Stimulated activated CD8-positive, alpha-beta memory T cell treated with anti-CD3 and anti-CD28 coated beads, Interleukin-15, amount 100 ng/mL, for 48 hours (primary cell): Measurements from ENCODE around the gene SULT1A2.
A peak's percentile ranks its signal among the peaks of the same experiment; 100 is the strongest.
"Not testable (repeated sequence)": the region's sequence is repeated elsewhere in the genome, so short reads cannot be mapped to it uniquely, and the experiment has no call there.

Source experiments
- DNase-seq, 2 donors: peaks; one replicate each; pipeline ENCODE4 v3.0.0-alpha.2; 2020; ENCODE audit warnings: low read depth in 2 of 2

SULT1A2 gene

GRCh38 chr16:28596840-28597691 lies at the start of gene SULT1A2:
SULT1A2 (minus strand) TSS chr16:28597050; CDS start chr16:28595930, 1,120 bp downstream.
- no peak for DNase-seq

- not testable (repeated sequence) for DNase-seq
Observed at GRCh38 chr16:28639959-28640358, 43.1 kb upstream of the SULT1A2 start.

- not testable (repeated sequence) for DNase-seq
Observed at GRCh38 chr16:28638359-28638758, 41.5 kb upstream of the SULT1A2 start.

- not testable (repeated sequence) for DNase-seq
Observed at GRCh38 chr16:28637765-28638164, 40.9 kb upstream of the SULT1A2 start, which contains the start of gene NPIPB8. NPIPB8 (plus strand) TSS chr16:28638065; CDS start chr16:28638361, 296 bp downstream.

GRCh38 chr16:28636093-28636823 lies 39.4 kb upstream of the SULT1A2 start:
- DNase-seq = not testable (repeated sequence)

- DNase-seq = not testable (repeated sequence)
Observed at GRCh38 chr16:28630905-28631304, 34.1 kb upstream of the SULT1A2 start.

- peak; percentile 60 to 61 for DNase-seq
Observed at GRCh38 chr16:28623172-28623711, 26.4 kb upstream of the SULT1A2 start.

GRCh38 chr16:28622532-28623171 lies 25.8 kb upstream of the SULT1A2 start:
- DNase-seq = not testable (repeated sequence)

GRCh38 chr16:28621481-28622155 lies 24.8 kb upstream of the SULT1A2 start:
- no peak for DNase-seq

- DNase-seq = not testable (repeated sequence)
Observed at GRCh38 chr16:28620316-28620715, 23.5 kb upstream of the SULT1A2 start.

GRCh38 chr16:28617874-28618273 lies 21.0 kb upstream of the SULT1A2 start:
- DNase-seq = no peak

- no peak for DNase-seq
Observed at GRCh38 chr16:28616636-28617035, 19.8 kb upstream of the SULT1A2 start.

GRCh38 chr16:28616224-28616577 lies 19.4 kb upstream of the SULT1A2 start:
- not testable (repeated sequence) for DNase-seq

GRCh38 chr16:28615486-28616223 lies 18.8 kb upstream of the SULT1A2 start:
- DNase-seq = not testable (repeated sequence)

GRCh38 chr16:28614561-28614960 lies 17.7 kb upstream of the SULT1A2 start:
- DNase-seq = not testable (repeated sequence)

- DNase-seq = not testable (repeated sequence)
Observed at GRCh38 chr16:28613912-28614311, 17.1 kb upstream of the SULT1A2 start.

- DNase-seq = not testable (repeated sequence)
Observed at GRCh38 chr16:28612359-28613280, 15.8 kb upstream of the SULT1A2 start.

- DNase-seq = no peak
Observed at GRCh38 chr16:28610595-28611191, 13.8 kb upstream of the SULT1A2 start.
